Cardiac fibroblast (primary cell): ENCODE results near the gene SFSWAP.
"Not testable (repeated sequence)": the region's sequence is repeated elsewhere in the genome, so short reads cannot be mapped to it uniquely, and the experiment has no call there.

Experiments
- DNase-seq, 2 donors: peaks; one replicate each; pipeline versions ENCODE4 v3.0.0 to v3.0.0-alpha.2; 2010; ENCODE audit warnings: low read depth in 2 of 2
- H3K4me3 ChIP-seq, 2 donors: replicated peaks in 1 of 2; 1 replicate in 1 of 2; 2 replicates in 1 of 2; pipeline ENCODE4 v1.5.1; 2011; ENCODE audit warnings: low read depth in 2 of 2, low read length in 2 of 2, mild to moderate bottlenecking in 2 of 2, moderate library complexity in 1 of 2
- TF ChIP-seq, protein P1 (sequence below): IDR thresholded peaks from one replicate; pipeline ENCODE4 v1.5.1; 2011; ENCODE audit warnings: low read depth, mild to moderate bottlenecking, low read length, inconsistent platforms

SFSWAP gene

DNA sequence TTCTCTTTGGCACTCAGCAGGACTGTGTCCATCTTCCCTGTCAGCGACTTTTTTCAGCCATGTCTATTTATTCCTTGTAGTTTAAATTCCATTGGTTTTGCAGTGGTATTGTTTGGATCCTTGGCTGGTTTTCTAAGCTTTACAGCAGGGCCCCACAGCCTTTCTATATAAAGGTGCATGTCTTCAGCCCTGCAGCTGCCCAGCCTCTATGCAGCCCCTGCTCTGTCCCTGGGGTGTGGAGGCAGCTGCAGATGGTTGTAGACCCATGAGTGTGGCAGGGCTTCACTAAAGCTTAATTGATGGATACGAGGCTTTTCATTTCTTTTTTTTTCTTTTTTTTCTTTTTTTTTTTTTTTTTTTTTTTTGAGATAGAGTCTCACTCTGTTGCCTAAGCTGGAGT lies 29.7 kb downstream of the SFSWAP start:
- TF ChIP-seq, protein P1, sequence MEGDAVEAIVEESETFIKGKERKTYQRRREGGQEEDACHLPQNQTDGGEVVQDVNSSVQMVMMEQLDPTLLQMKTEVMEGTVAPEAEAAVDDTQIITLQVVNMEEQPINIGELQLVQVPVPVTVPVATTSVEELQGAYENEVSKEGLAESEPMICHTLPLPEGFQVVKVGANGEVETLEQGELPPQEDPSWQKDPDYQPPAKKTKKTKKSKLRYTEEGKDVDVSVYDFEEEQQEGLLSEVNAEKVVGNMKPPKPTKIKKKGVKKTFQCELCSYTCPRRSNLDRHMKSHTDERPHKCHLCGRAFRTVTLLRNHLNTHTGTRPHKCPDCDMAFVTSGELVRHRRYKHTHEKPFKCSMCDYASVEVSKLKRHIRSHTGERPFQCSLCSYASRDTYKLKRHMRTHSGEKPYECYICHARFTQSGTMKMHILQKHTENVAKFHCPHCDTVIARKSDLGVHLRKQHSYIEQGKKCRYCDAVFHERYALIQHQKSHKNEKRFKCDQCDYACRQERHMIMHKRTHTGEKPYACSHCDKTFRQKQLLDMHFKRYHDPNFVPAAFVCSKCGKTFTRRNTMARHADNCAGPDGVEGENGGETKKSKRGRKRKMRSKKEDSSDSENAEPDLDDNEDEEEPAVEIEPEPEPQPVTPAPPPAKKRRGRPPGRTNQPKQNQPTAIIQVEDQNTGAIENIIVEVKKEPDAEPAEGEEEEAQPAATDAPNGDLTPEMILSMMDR = no peak

DNA sequence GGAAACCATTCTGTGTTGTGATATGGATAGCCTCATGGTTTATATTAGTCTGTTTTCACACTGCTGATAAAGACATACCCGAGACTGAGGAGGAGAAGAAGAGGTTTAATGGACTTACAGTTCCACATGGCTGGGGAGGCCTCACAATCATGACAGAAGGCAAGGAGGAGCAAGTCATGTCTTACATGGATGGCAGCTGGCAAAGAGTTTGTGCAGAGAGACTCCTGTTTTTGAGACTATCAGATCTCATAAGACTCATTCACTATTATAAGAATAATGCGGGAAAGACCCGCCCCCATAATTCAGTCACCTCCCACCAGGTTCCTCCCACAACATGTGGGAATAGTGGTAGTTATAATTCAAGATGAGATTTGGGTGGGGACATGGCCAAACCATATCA lies 31.9 kb downstream of the SFSWAP start:
- H3K4me3 ChIP-seq, DNase-seq: not testable (repeated sequence)

More for the DNA sequence above, 29.7 kb downstream of the SFSWAP start:
- no peak overlapping the region for H3K4me3 ChIP-seq
- no peak for DNase-seq

DNA sequence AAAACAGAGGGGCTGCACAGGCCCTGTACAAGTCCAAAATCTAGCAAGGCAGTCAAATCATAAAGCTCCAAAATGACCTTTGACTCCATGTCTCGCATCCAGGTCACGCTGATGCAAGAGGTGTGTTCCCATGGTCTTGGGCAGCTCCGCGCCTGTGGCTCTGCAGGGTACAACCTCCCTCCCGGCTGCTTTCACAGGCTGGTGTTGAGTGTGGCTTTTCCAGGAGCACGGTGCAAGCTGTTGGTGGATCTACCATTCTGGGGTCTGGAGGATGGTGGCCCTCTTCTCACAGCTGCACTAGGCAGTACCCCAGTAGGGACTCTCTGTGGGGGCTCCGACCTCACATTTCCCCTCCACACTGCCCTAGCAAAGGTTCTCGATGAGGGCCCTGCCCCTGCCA lies 32.5 kb downstream of the SFSWAP start:
- not testable (repeated sequence) for H3K4me3 ChIP-seq, DNase-seq

DNA sequence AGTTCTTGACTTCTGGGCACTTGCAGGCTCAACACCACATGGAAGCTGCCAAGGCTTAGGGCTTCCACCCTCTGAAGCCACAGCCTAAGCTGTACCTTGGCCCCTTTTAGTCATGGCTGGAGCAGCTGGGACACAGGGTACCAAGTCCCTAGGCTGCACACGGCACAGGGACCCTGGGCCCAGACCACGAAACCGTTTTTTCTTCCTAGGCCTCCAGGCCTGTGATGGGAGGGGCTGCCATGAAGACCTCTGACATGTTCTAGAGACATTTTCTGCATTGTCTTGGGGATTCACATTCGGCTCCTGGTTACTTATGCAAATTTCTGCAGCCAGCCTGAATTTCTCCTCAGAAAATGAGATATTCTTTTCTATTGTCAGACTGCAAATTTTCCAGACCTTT lies 33.0 kb downstream of the SFSWAP start:
- not testable (repeated sequence) for H3K4me3 ChIP-seq, DNase-seq

DNA sequence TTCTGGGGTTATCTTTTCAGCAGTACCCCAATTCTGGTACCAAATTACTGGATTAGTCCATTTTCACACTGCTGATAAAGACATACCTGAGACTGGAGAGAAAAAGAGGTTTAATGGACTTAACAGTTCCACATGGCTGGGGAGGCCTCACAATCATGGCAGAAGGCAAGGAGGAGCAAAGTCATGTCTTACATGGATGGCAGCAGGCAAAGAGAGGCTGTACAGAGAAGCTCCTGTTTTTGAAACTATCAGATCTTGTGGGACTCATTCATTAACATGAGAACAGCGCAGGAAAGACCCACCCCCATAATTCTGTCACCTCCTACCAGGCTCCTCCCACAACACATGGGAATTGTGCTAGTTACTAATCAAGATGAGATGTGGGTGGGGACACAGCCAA lies 33.8 kb downstream of the SFSWAP start:
- H3K4me3 ChIP-seq, DNase-seq: not testable (repeated sequence)

DNA sequence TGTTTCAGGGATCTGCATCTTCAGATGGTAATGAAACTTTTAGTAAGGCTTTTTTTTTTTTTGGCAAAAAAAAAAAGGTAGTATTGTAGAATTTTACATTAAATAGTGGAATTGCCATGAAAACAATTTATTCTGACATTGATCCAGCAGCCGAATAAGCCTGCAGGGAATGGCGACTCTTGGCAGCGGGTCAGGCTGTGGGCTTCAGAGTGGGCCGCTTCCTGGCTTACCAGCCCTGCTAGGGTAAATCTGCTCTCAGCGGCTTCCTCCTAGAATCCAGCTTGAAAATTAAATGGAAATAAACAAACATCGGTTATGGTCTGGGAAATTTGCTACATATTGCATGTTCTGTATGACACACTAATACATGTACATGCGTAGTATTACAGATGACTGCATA lies 34.8 kb downstream of the SFSWAP start:
- DNase-seq = no peak
- TF ChIP-seq, protein P1 = no peak
- no peak overlapping the region for H3K4me3 ChIP-seq

DNA sequence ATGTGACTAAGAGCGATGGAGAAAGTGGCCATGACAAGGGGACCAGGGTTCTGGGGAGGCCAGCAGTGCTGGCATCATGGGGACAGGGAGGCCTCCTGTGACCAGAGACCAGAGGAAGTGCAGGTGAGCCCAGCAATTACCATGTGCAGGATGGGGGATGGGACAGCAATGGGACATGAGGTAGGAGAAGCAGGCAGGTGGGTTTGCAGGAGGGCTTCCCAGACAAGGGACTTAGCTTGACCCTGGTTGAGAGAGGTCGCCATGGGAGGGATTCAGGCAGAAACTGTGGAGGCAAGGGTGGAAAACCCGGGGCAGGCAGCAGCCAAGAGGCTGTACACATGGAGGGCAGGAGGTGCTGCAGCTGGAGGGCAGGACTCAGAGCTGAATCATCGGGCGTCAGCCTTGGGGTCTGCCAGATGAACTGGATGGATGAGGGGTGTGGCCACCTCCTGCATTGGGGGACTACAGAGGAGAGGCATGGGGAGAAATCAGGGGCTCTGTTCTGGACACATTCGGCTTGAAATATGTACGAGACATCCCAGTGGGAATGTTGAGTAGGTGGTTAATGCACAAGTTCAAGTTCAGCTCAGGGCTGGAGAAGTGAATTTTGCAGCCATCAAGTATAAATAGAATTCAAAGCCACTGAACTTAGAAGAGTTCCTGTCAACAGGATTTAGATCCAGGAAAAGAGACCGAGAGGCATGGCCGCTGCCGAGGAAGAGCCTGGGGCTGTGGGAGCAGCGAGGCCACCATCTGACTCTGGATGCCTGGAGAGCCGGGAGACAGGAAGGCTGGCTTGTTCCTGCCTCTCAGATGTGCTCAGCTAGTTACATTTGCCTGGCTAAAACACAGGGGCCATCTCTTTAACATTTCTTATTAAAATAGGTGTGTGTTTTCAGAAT lies 36.6 kb downstream of the SFSWAP start:
- no peak overlapping the region for H3K4me3 ChIP-seq
- TF ChIP-seq, protein P1 = no peak
- no peak for DNase-seq

DNA sequence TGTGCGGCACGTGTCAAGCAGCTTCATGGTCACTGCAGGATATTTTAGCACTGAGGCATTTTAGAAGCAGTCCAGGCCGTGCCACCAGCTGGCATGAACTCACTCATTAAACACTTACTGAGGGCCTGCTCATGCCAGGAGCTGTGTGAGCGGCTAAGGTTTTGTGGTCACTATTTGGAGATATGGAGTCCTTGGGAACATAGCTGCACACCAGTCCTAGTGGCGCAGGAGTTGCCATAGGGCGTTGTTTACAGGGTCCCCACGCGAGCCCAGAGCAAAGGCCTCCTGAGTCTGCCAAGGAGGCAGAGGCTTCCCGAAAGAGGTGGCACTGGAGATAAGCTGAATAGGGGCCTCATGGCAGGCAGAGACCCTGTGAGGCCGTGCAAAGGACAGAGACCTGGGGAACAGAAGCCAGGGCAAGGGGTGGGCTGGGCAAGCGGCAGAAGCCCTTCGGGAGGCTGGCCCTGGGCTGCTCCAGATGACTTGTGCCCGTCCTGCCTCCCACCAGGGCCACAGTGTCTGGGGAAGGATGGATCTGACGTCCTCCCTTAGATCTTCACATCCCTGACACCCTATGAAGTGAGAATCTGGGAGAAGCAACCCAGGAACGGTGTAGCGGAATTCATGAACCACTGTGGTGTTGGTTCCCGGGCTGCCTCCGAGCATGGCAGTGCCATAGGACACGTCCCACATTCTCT lies 38.9 kb downstream of the SFSWAP start:
- no peak for DNase-seq
- H3K4me3 ChIP-seq = no peak overlapping the region
- TF ChIP-seq, protein P1 = no peak

DNA sequence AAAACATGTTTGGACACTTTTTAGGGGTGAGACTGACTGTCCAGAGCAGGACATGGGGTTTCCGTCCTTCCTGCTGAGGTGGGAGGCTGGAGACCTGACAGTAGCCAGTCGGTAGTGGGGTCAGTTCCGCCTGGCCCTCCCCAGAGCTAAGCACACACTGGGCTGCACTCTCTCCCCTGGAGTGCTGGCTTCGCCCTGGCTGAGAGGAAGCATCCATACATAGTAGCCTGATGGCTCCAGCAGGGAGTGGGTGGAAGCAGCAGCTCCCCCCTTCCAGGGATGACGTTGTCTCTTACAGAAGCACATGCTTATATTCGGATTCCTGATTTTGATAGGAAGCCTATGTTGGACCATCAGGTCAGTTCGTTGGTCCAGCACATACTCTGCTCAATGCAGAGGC lies 40.4 kb downstream of the SFSWAP start:
- no peak overlapping the region for H3K4me3 ChIP-seq
- DNase-seq = no peak
- TF ChIP-seq, protein P1 = no peak
